ENCODE data around the gene SYTL2. TPM values are rescaled to one million over a fixed set of nuclear protein-coding genes. Genes with fewer than 3 reads are reported as not detected.

The SYTL2 gene
- total RNA-seq, 1 experiment from 2014 or later: 57.1 TPM

DNA sequence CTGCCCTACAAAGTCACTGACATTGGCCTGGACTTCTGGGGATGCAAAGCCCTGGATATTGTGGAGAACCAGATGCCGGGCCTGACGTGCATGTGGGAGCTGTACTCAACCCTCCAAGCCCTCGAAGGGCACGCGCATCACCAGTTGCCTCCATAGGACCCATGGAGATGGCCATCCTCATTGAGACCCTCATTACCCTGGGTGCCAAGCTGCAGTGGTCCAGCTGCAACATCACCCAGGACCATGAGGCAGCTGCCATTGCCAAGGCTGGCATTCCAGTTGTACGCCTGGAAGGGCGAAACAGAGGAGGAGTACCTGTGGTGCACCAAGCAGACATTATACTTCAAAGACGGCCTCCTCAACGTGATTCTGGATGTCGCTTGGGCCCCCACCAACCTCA, 46.2 kb upstream of the SYTL2 start:
- POLR2A ChIA-PET (ENCODE audit: unreplicated experiment): no interaction called here
- intact Hi-C loops (cut with micrococcal nuclease): loop anchor here (5.0 to 10.0 kb wide), 2 partner anchors 338 to 1435 kb away; no protein-coding TSS in a partner anchor

DNA sequence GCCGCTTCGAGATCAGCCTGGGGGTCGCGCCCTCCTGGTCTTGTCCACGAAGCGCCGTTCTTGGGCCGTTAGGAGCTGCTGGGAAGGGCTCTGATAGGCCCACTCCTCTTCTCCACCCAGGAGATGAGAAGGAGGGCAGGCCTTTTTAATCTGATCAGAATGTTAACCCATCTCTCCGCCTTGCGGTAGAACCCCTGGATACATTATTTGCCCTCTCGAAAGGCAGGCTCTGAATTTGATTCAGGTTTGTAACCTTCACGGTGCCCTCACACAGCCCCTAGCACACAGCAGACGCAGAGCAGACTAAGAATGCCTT, 44.4 kb upstream of the SYTL2 start, which contains the start of gene CCDC83:
Gene CCDC83 (plus strand): TSS at position 43 of the 316 bp plus-strand sequence. CDS start 9,741 bp downstream, outside the sequence.
- BruUV-seq (replicated peaks): no TSS peak

More for the DNA sequence above, 46.2 kb upstream of the SYTL2 start:
- Histone ChIP-seq H3K9me3 (ENCODE audit: low read length) (no peaks in the 10 kb centered on the region), H2AFZ (ENCODE audit: low read length) (no peak overlapping the region), H3K27ac (ENCODE audit: low read length) (no peak overlapping the region), H3K79me2 (ENCODE audit: low read length) (peaks cover 20% of the 10 kb centered on the region), H3K27me3 (ENCODE audit: low read length) (no peaks in the 10 kb centered on the region), H3K9ac (ENCODE audit: low read length) (no peak overlapping the region), H4K20me1 (ENCODE audit: low read length) (no peaks in the 10 kb centered on the region), H3K4me1 (ENCODE audit: insufficient read depth, low read length) (peaks cover 12% of the 10 kb centered on the region), H3F3A (ENCODE audit: low read length, unreplicated experiment) (no peaks in the 10 kb centered on the region), H3K4me3 (ENCODE audit: low read length) (no peak overlapping the region), H3K4me2 (ENCODE audit: low read length) (no peak overlapping the region), H3K36me3 (ENCODE audit: low read depth, low read length) (no peaks in the 10 kb centered on the region), H3K9me2 (replicated peaks; ENCODE audit: low read length) (no peaks in the 10 kb centered on the region)
- ATAC-seq (no peak), DNase-seq (no peak)
- TF ChIP-seq, protein P1, sequence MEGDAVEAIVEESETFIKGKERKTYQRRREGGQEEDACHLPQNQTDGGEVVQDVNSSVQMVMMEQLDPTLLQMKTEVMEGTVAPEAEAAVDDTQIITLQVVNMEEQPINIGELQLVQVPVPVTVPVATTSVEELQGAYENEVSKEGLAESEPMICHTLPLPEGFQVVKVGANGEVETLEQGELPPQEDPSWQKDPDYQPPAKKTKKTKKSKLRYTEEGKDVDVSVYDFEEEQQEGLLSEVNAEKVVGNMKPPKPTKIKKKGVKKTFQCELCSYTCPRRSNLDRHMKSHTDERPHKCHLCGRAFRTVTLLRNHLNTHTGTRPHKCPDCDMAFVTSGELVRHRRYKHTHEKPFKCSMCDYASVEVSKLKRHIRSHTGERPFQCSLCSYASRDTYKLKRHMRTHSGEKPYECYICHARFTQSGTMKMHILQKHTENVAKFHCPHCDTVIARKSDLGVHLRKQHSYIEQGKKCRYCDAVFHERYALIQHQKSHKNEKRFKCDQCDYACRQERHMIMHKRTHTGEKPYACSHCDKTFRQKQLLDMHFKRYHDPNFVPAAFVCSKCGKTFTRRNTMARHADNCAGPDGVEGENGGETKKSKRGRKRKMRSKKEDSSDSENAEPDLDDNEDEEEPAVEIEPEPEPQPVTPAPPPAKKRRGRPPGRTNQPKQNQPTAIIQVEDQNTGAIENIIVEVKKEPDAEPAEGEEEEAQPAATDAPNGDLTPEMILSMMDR (conservative IDR thresholded peaks at IDR 0.05; ENCODE audit: low read depth, low read length): no peak
- TF ChIP-seq EZH2 (IDR thresholded peaks at IDR 0.05; ENCODE audit: low read length, unreplicated experiment) (no peak), EZH2phosphoT487 (IDR thresholded peaks at IDR 0.05; ENCODE audit: borderline replicate concordance, low read length) (no peak)
- CTCF ChIA-PET: no interaction called here
- BruUV-seq (replicated peaks): no TSS peak

More for the DNA sequence above, 44.4 kb upstream of the SYTL2 start, which contains the start of gene CCDC83:
- Histone ChIP-seq H3K4me1 (ENCODE audit: insufficient read depth, low read length) (peaks cover 17% of the 10 kb centered on the region), H3K79me2 (ENCODE audit: low read length) (peaks cover 31% of the 10 kb centered on the region), H3K36me3 (ENCODE audit: low read depth, low read length) (peaks cover 10% of the 10 kb centered on the region), H3K27me3 (ENCODE audit: low read length) (no peaks in the 10 kb centered on the region), H3K4me3 (ENCODE audit: low read length) (peak within 1 kb of the TSS; percentile 78), H3K9me3 (ENCODE audit: low read length) (no peaks in the 10 kb centered on the region), H3F3A (ENCODE audit: low read length, unreplicated experiment) (no peaks in the 10 kb centered on the region), H2AFZ (ENCODE audit: low read length) (peak within 1 kb of the TSS; percentile 92), H4K20me1 (ENCODE audit: low read length) (no peaks in the 10 kb centered on the region), H3K27ac (ENCODE audit: low read length) (peak within 1 kb of the TSS; percentile 84), H3K4me2 (ENCODE audit: low read length) (peak within 1 kb of the TSS; percentile 86), H3K9ac (ENCODE audit: low read length) (peak within 1 kb of the TSS; percentile 92), H3K9me2 (replicated peaks; ENCODE audit: low read length) (no peaks in the 10 kb centered on the region)
- ChIA-PET CTCF (interaction anchor here (0.7 to 1.3 kb wide), 8 partner anchors 23 to 1085 kb away, joined by 3 to 15 read pairs (median 4); no protein-coding TSS in a partner anchor), POLR2A (ENCODE audit: unreplicated experiment) (interaction anchor here (0.7 kb wide), 1 partner anchor 33 kb away, joined by 3 read pairs; no protein-coding TSS in a partner anchor)
- DNase-seq: no peak
- no peak for ATAC-seq
- TF ChIP-seq EZH2 (IDR thresholded peaks at IDR 0.05; ENCODE audit: low read length, unreplicated experiment) (no peak), EZH2phosphoT487 (IDR thresholded peaks at IDR 0.05; ENCODE audit: borderline replicate concordance, low read length) (no peak)
- TF ChIP-seq, protein P1 (conservative IDR thresholded peaks at IDR 0.05; ENCODE audit: low read depth, low read length): no peak
- intact Hi-C loops (cut with micrococcal nuclease): loop anchor here (1.0 to 10.0 kb wide), 4 partner anchors 26 to 1437 kb away; no protein-coding TSS in a partner anchor

Measured in PC-3 (cell line).